GM10248 (cell line): ENCODE results near the gene ZNF219.
A peak's percentile ranks its signal among the peaks of the same experiment; 100 is the strongest.

Experiments used
- CTCF ChIA-PET: fragments of 300-600 bp; sonication (Branson Sonifier 250); formaldehyde crosslinking; extraction: SDS; loops from one replicate; lab custom pipeline; 2021; ENCODE audit warnings: antibody characterized with exemption; lab: Yijun Ruan, JAX
- POLR2A ChIA-PET: fragments of 350-650 bp; sonication (Branson Sonifier 250); formaldehyde crosslinking; extraction: SDS; loops from one replicate; lab custom pipeline; 2020; ENCODE audit warnings: antibody characterized with exemption; lab: Yijun Ruan, JAX
- DNase-seq: peaks from one replicate; pipeline ENCODE4 v3.0.0; 2012; ENCODE audit errors: extremely low spot score
- TF ChIP-seq, protein P1 (sequence below): IDR thresholded peaks from 2 replicates; pipeline ENCODE4 v1.5.1; 2012; ENCODE audit warnings: mild to moderate bottlenecking, low read depth; ENCODE audit errors: extremely low read depth, missing control alignments, control extremely low read depth

The ZNF219 gene

DNA sequence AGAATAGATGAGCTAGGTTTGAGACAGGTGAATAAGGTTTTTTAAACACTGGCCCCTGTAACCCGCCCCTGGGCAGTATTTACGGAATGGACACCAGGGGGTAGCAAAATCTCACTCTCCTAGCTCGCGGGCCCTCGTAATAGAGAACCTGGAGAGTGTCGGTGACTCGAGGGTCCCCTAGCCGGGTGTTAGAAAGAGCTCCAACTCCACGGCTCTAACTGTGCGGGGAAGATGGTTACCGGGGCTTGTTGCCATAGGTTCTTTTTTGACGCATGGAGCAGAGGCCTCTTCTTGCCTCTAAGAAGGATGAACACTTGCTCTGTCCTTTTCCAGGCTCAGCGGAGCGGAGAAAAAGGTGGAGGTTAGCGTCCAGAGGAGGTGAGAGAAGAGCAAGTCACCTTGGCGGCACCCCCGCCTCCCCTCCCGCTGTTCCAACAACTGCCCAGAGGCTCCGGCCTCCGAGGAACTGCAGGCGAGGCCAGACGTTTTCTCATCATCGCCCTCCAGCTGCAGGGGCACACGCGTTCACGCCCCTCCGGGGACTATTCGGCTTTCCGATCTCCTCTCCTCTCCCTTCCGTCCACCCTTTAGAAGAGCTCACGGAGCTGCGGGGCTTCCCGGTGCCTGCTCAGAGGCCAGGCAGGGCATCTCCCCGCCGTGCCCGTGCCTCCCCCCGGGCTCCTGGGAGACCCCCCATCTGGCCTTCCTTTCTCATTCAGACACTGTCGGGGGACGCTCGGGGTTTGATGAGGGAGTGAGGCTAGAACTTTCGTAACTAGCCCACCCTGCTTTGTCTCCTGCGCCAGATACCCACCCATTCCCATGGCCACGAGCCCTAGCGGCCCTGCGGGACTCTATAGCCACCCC, 29.7 kb downstream of the ZNF219 start:
- ChIA-PET POLR2A (no interaction called here), CTCF (interaction anchor here (1.2 to 4.7 kb wide), 17 partner anchors 9 to 98 kb away, joined by 3 to 130 read pairs (median 10); partner anchors contain the start of genes RNASE8, TMEM253 and ZNF219)
- peak; percentile 61 for DNase-seq
- TF ChIP-seq, protein P1, sequence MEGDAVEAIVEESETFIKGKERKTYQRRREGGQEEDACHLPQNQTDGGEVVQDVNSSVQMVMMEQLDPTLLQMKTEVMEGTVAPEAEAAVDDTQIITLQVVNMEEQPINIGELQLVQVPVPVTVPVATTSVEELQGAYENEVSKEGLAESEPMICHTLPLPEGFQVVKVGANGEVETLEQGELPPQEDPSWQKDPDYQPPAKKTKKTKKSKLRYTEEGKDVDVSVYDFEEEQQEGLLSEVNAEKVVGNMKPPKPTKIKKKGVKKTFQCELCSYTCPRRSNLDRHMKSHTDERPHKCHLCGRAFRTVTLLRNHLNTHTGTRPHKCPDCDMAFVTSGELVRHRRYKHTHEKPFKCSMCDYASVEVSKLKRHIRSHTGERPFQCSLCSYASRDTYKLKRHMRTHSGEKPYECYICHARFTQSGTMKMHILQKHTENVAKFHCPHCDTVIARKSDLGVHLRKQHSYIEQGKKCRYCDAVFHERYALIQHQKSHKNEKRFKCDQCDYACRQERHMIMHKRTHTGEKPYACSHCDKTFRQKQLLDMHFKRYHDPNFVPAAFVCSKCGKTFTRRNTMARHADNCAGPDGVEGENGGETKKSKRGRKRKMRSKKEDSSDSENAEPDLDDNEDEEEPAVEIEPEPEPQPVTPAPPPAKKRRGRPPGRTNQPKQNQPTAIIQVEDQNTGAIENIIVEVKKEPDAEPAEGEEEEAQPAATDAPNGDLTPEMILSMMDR: peak; percentile 71

DNA sequence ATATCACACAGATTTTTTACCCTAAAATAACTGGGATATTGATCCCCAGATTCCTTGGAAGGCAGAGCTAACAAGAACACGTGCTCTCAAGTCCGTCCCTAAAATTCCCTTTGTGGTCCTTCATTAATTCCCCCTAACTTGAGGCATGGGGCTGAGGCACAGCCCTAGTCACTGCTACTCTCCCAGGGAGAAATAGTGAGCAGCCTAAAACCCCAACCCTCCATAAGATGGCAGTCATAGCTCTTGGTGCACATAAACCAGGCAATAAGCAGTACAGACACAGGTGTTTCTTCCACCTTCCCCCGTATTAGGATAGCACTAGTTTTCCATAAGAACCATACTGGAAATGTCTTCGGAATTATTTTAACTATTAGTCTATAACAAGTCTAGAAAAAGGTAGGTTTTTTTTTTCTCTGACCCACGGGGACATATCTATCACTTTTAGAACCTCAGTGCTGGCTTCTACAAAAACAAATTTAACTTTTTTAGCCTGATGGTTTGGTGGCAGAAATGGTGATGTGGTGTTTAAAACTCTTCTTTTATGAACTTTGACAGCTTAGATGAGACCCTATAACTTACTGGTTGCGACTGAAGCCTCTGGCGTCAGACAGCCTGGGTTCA, 31.5 kb downstream of the ZNF219 start:
- ChIA-PET POLR2A (interaction anchor here (0.5 kb wide), 1 partner anchor 724 kb away, joined by 7 read pairs; no protein-coding TSS in a partner anchor), CTCF (interaction anchor here (1.0 to 4.7 kb wide), 14 partner anchors 11 to 72 kb away, joined by 3 to 130 read pairs (median 6); partner anchors contain the start of genes TMEM253 and ZNF219)
- TF ChIP-seq, protein P1: peak; percentile 28
- no peak for DNase-seq

DNA sequence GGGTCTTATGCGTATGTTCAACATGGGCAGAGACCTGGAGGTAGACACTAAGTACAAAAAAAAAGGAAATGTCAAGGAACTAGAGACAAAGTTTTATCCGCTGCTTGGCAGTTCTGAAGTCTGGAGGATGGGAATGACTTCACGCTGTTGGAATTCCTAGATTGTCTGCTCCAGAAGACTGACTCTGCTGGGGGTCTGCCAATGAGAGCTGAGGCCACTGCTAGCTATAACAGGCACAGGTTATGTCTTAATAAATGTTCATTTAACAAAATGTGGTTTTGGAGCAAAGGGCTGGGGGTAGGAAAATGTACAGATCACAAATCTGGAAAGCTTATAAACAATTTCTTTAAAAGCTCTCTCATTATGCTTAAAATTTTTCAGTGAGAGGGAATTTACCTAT, 35.0 kb downstream of the ZNF219 start:
- no peak for DNase-seq
- POLR2A ChIA-PET: no interaction called here
- CTCF ChIA-PET: interaction anchor here (0.9 to 2.1 kb wide), 4 partner anchors 29 to 206 kb away, joined by 3 to 10 read pairs (median 4); no protein-coding TSS in a partner anchor
- TF ChIP-seq, protein P1: no peak

DNA sequence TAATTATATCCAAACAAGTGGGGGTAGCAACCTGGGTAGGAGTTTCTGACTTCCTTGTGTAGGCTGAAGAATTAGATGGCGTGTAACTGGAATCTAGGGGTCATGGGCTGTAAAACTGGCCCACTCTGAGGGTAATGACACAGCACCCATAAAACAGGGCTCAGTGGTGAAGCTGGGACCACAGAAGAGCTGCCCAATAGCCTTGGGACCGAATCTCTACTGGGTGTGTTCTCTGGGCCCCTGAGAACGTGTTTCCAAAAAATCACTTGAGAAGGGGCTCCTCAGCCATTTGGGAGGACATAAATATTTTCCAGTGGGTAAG, 37.1 kb downstream of the ZNF219 start:
- DNase-seq: no peak
- POLR2A ChIA-PET: no interaction called here
- TF ChIP-seq, protein P1: no peak
- CTCF ChIA-PET: interaction anchor here (0.9 to 2.4 kb wide), 4 partner anchors 12 to 90 kb away, joined by 3 to 13 read pairs (median 6); no protein-coding TSS in a partner anchor

DNA sequence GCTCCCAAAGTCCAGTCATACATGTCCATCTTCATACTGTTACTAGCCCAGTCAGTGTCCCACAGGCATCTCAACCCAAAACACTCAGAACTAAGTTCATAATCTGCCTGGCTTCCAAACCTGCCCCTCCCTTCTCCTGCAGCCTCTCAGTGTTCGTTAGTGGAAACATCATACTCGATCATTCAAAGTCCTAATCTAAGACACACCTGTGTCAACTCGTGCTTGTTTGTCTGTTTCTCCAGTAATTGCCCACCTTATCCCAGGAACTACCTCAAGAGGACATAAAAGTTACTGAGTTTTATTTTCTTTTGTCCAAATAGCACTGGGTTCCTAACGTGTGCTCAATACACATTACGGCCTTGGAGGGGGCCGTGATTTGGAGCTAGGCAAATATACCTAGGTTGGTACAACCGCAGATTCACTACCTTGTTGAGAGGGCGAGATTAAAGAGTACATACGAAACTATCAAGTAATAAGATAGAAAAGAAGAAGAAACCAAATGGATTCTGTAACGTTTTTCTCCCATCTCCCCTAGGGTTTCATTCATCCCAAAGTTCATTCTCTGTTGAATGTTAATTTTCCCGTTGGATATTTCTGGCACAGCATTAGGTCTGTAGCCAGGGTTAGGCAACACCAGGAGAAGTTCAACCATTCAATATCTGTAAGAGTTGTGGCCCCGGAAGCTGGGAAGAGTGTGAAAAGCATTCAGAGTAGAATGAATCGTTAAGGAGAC, 37.7 kb downstream of the ZNF219 start:
- ChIA-PET POLR2A (no interaction called here), CTCF (interaction anchor here (0.6 to 2.4 kb wide), 4 partner anchors 21 to 46 kb away, joined by 3 to 13 read pairs (median 5); no protein-coding TSS in a partner anchor)
- no peak for DNase-seq
- TF ChIP-seq, protein P1: no peak
